NB4 (cell line): ENCODE results near the gene KPNA2.

Source experiments
- DNase-seq: peaks from one replicate; pipeline ENCODE4 v3.0.0; 2010; ENCODE audit warnings: low read depth
- H3K4me3 ChIP-seq: one replicate; pipeline ENCODE4 v1.5.1; 2011; ENCODE audit warnings: mild to moderate bottlenecking, low read depth, low read length, moderate library complexity
- MYC ChIP-seq: IDR thresholded peaks from 2 replicates; pipeline ENCODE4 v1.6.1; 2011; ENCODE audit warnings: low read depth, low read length
- POLR2A ChIP-seq: IDR thresholded peaks from 2 replicates; pipeline ENCODE4 v1.6.1; 2011; ENCODE audit warnings: mild to moderate bottlenecking; ENCODE audit not compliant: insufficient read length; ENCODE audit errors: extremely low read depth
- TF ChIP-seq, protein P1 (sequence below): IDR thresholded peaks from 2 replicates; pipeline ENCODE4 v1.6.1; 2011; ENCODE audit warnings: low read depth, low read length
- TF ChIP-seq, protein P2 (sequence below): IDR thresholded peaks from one replicate; pipeline ENCODE4 v1.5.1; 2012; ENCODE audit warnings: low read depth, low read length

Gene KPNA2

DNA sequence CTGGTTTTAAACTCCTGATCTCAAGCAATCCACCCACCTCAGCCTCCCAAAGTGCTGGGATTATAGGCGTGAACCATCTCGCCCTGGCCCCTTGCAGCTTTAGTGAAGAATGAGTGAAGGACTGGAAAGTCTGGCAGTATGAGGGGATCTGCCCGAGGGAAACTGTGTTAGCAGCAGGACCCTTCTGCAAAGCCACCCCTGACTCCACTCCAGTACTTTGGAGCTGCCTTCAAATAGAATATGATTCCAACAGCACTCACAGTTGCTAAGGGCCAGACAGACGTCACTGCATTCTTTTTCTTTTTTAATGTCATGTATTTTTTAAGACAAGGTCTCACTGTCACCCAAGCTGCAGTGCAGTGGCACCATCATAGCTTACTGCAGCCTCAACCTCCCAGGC, 52.3 kb downstream of the KPNA2 start:
- peak; percentile 73 for DNase-seq
- no peak for TF ChIP-seq MYC
- TF ChIP-seq, protein P1, sequence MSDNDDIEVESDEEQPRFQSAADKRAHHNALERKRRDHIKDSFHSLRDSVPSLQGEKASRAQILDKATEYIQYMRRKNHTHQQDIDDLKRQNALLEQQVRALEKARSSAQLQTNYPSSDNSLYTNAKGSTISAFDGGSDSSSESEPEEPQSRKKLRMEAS: no peak
- TF ChIP-seq POLR2A: no peak
- TF ChIP-seq, protein P2, sequence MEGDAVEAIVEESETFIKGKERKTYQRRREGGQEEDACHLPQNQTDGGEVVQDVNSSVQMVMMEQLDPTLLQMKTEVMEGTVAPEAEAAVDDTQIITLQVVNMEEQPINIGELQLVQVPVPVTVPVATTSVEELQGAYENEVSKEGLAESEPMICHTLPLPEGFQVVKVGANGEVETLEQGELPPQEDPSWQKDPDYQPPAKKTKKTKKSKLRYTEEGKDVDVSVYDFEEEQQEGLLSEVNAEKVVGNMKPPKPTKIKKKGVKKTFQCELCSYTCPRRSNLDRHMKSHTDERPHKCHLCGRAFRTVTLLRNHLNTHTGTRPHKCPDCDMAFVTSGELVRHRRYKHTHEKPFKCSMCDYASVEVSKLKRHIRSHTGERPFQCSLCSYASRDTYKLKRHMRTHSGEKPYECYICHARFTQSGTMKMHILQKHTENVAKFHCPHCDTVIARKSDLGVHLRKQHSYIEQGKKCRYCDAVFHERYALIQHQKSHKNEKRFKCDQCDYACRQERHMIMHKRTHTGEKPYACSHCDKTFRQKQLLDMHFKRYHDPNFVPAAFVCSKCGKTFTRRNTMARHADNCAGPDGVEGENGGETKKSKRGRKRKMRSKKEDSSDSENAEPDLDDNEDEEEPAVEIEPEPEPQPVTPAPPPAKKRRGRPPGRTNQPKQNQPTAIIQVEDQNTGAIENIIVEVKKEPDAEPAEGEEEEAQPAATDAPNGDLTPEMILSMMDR: no peak
- H3K4me3 ChIP-seq: peak overlapping the region; percentile 21

DNA sequence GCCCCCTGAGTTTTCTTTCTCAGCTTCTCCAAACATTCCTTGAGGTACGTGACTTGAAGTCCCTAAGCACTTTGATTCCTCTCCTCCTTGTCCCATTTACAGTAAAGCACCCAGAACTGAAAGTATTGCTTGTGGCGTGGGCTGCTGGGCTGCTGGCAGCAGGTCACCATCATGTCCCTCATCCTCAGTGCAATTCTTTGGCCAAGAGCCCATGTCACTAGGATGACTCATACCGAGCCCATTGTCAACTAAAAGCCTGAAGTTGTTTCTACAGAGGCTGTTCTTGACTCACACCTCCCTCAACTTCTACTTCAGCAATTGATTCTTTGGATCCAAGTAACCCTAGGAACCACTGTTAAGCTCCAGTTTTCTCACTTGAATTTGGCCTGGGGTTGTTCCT, 54.3 kb downstream of the KPNA2 start:
- DNase-seq: peak; percentile 87
- TF ChIP-seq, protein P1: no peak
- 0 out of 2 replicates have a peak, but pooled peaks have one; percentile 28 for TF ChIP-seq MYC
- TF ChIP-seq, protein P2: no peak
- no peak for TF ChIP-seq POLR2A
- H3K4me3 ChIP-seq: no peak overlapping the region

DNA sequence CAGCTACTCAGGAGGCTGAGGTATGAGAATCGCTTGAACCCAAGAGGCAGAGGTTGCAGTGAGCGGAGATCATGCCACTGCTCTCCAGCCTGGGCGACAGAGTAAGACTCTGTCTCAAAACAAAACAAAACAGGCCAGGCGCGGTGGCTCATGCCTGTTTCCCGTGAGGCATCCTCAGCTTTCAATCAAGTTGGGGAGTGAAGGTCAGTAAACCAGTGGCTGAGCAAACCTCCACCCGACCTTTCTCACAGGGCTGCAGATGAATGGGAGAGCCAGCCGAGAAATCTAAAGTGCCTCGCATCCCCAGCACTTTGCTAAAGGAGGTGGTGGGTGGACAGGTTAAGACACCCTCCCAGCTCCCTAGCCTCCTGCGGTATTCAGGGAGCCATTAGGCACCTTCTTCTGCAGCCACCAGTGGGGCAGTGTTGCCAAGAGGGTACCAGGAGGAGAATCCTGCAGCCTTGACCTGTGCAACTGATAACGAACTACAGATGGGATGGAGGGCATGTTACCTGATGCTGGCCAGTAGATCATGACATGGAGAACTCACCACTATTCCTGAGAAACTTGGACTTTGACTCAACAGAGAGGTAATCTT, 59.0 kb downstream of the KPNA2 start:
- TF ChIP-seq, protein P1: no peak
- TF ChIP-seq, protein P2: no peak
- TF ChIP-seq POLR2A (no peak), MYC (no peak)

DNA sequence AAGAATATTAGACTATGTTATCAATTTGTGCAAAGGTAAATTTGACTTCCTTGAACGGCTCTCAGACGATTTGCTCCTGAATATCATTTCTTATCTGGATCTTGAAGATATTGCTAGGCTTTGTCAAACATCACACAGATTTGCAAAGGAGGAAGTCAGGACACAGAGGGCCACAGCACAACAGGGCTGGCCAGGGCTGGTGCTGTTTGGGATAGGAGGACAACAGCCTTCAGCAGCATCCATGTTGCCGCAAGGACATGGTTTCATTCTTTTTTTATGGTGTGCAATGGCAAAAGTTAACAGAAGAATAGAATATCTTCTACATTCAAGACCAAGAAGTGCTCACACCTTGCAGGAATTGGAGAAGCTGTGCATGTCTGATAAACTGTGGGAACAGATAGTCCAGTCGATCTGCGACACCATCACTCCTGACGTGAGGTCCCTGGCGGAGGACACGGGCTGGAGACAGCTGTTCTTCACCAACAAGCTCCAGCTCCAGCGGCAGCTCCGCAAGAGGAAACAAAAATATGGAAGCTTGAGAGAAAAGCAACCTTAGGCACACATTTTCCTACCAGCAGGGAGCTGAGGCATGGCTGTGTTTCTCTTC, 59.8 kb downstream of the KPNA2 start:
- no peak overlapping the region for H3K4me3 ChIP-seq
- no peak for DNase-seq
- TF ChIP-seq, protein P1: no peak
- TF ChIP-seq POLR2A (no peak), MYC (no peak)
- TF ChIP-seq, protein P2: no peak

More for the DNA sequence above, 59.0 kb downstream of the KPNA2 start:
- H3K4me3 ChIP-seq: no peak overlapping the region
- DNase-seq: no peak

DNA sequence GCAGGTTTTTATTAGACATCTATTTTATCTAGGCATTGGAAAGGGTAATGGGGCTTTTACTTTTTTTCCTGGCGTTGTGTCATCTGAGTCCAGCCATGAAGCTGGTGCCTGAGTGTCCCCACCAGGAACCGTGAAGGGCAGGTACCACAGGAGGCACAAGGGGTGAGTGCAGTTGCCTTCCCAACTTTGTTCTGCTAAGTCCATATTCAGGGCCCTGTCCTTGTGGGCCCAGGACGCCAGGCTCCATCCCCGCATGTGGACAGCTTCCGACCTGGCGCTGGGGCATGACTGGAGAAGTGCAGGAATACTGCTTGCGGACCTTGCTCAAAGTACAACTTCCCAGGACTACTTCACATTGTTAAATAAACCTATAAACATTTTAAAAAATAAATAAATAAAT, 60.6 kb downstream of the KPNA2 start:
- no peak for DNase-seq
- TF ChIP-seq MYC: no peak
- TF ChIP-seq, protein P2: no peak
- no peak for TF ChIP-seq POLR2A
- TF ChIP-seq, protein P1: no peak
- no peak overlapping the region for H3K4me3 ChIP-seq
